Measurements from ENCODE around the gene CADM2.
A peak's percentile ranks its signal among the peaks of the same experiment; 100 is the strongest.

CADM2 gene

GRCh38 chr3:85164436-85164835 lies 205.6 kb downstream of the CADM2 start:
- Histone ChIP-seq H2AFZ (ENCODE audit: low read depth) (no peak overlapping the region), H3K79me2 (ENCODE audit: insufficient read depth, low read depth) (no peaks in the 10 kb centered on the region), H4K20me1 (ENCODE audit: insufficient read depth) (no peaks in the 10 kb centered on the region), H3K27me3 (ENCODE audit: insufficient read depth, low read depth) (no peaks in the 10 kb centered on the region), H3K36me3 (ENCODE audit: insufficient read depth) (no peaks in the 10 kb centered on the region), H3K4me3 (IDR thresholded peaks at IDR 0.05; ENCODE audit: insufficient read depth, low read depth, low read length) (no peak overlapping the region), H3K27ac (no peak overlapping the region), H3K9ac (no peak overlapping the region), H3K4me1 (ENCODE audit: low read depth, poor library complexity, severe bottlenecking) (no peaks in the 10 kb centered on the region), H3K4me2 (no peak overlapping the region)
- TF ChIP-seq, protein P1, sequence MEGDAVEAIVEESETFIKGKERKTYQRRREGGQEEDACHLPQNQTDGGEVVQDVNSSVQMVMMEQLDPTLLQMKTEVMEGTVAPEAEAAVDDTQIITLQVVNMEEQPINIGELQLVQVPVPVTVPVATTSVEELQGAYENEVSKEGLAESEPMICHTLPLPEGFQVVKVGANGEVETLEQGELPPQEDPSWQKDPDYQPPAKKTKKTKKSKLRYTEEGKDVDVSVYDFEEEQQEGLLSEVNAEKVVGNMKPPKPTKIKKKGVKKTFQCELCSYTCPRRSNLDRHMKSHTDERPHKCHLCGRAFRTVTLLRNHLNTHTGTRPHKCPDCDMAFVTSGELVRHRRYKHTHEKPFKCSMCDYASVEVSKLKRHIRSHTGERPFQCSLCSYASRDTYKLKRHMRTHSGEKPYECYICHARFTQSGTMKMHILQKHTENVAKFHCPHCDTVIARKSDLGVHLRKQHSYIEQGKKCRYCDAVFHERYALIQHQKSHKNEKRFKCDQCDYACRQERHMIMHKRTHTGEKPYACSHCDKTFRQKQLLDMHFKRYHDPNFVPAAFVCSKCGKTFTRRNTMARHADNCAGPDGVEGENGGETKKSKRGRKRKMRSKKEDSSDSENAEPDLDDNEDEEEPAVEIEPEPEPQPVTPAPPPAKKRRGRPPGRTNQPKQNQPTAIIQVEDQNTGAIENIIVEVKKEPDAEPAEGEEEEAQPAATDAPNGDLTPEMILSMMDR (conservative IDR thresholded peaks at IDR 0.05; ENCODE audit: low read depth, low read length), result no peak

DNA sequence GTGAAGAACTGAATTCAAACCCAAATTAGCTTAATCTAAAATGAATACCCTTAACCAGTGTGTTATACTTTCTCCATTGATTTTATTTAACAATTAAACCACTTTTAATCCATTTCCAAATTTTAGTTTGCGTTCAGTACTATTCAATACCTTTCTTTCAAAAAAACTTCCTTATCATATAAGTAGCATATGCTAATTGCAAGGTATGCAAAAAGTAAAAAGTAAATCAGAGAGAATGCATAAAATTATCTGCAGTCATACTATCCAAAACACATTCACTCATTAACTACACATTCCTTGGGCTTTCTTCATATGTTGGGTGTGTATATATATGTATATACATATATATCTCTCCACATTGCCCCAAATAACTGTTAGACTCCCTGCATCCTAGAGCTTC lies 208.8 kb downstream of the CADM2 start:
- no peak overlapping the region for H2AFZ ChIP-seq (ENCODE audit: low read depth)
- H3K79me2 ChIP-seq (ENCODE audit: insufficient read depth, low read depth), result no peaks in the 10 kb centered on the region
- peaks cover 18% of the 10 kb centered on the region for H3K4me1 ChIP-seq (ENCODE audit: low read depth, poor library complexity, severe bottlenecking)
- no peaks in the 10 kb centered on the region for H3K36me3 ChIP-seq (ENCODE audit: insufficient read depth)
- no peaks in the 10 kb centered on the region for H4K20me1 ChIP-seq (ENCODE audit: insufficient read depth)
- H3K27ac ChIP-seq, result no peak overlapping the region
- TF ChIP-seq, protein P1 (conservative IDR thresholded peaks at IDR 0.05; ENCODE audit: low read depth, low read length), result no peak
- H3K27me3 ChIP-seq (ENCODE audit: insufficient read depth, low read depth), result no peaks in the 10 kb centered on the region
- H3K9ac ChIP-seq, result no peak overlapping the region
- H3K4me2 ChIP-seq, result no peak overlapping the region
- H3K4me3 ChIP-seq (IDR thresholded peaks at IDR 0.05; ENCODE audit: insufficient read depth, low read depth, low read length), result no peak overlapping the region

GRCh38 chr3:85170646-85171045 lies 211.9 kb downstream of the CADM2 start:
- H3K27me3 ChIP-seq (ENCODE audit: insufficient read depth, low read depth), result no peaks in the 10 kb centered on the region

DNA sequence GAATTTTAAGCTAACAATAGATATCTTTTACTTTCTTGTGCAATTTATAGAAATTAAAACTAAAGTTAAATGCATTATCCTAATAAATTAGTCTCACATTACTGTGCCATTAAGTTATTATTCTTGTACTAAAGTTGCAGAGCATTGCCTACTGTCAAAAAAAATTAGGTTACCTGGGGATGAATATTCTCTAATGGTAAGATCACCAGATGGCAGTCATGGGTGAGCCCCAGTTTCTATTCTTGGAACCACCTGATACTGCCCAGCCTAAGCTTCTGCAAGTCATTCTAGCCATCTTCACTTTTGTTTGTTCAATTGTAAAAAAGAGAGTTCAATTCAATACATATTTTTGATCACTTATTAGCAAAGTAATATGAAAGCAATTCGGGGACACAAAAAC lies 213.2 kb downstream of the CADM2 start:
- no peak overlapping the region for H3K4me3 ChIP-seq (IDR thresholded peaks at IDR 0.05; ENCODE audit: insufficient read depth, low read depth, low read length)
- no peak overlapping the region for H3K9ac ChIP-seq
- H3K4me2 ChIP-seq, result peak overlapping the region; percentile 19; the same call in 1 of the 2 replicates
- no peaks in the 10 kb centered on the region for H3K36me3 ChIP-seq (ENCODE audit: insufficient read depth)
- H3K27ac ChIP-seq, result peak overlapping the region; percentile 39; the same call in 1 of the 2 replicates
- H3K27me3 ChIP-seq (ENCODE audit: insufficient read depth, low read depth), result no peaks in the 10 kb centered on the region
- H3K79me2 ChIP-seq (ENCODE audit: insufficient read depth, low read depth), result no peaks in the 10 kb centered on the region
- H4K20me1 ChIP-seq (ENCODE audit: insufficient read depth), result no peaks in the 10 kb centered on the region
- H2AFZ ChIP-seq (ENCODE audit: low read depth), result no peak overlapping the region
- H3K4me1 ChIP-seq (ENCODE audit: low read depth, poor library complexity, severe bottlenecking), result peaks cover 18% of the 10 kb centered on the region
- TF ChIP-seq, protein P1 (conservative IDR thresholded peaks at IDR 0.05; ENCODE audit: low read depth, low read length), result no peak

More at GRCh38 chr3:85170646-85171045, 211.9 kb downstream of the CADM2 start:
- no peak overlapping the region for H2AFZ ChIP-seq (ENCODE audit: low read depth)
- H3K36me3 ChIP-seq (ENCODE audit: insufficient read depth), result no peaks in the 10 kb centered on the region
- no peak overlapping the region for H3K4me3 ChIP-seq (IDR thresholded peaks at IDR 0.05; ENCODE audit: insufficient read depth, low read depth, low read length)
- no peaks in the 10 kb centered on the region for H4K20me1 ChIP-seq (ENCODE audit: insufficient read depth)
- no peak overlapping the region for H3K4me2 ChIP-seq
- H3K9ac ChIP-seq, result no peak overlapping the region
- H3K27ac ChIP-seq, result no peak overlapping the region
- H3K4me1 ChIP-seq (ENCODE audit: low read depth, poor library complexity, severe bottlenecking), result peaks cover 18% of the 10 kb centered on the region
- TF ChIP-seq, protein P1 (conservative IDR thresholded peaks at IDR 0.05; ENCODE audit: low read depth, low read length), result no peak
- no peaks in the 10 kb centered on the region for H3K79me2 ChIP-seq (ENCODE audit: insufficient read depth, low read depth)

Data from KMS-11 (cell line).